Gastroesophageal sphincter (tissue), 4 donors: Measurements from ENCODE around the gene G6PC3. TPM values are rescaled to one million over a fixed set of nuclear protein-coding genes. Genes with fewer than 3 reads are reported as not detected.
A peak's percentile ranks its signal among the peaks of the same experiment; 100 is the strongest.

Experiments used
- ATAC-seq: fragments of 150-250 bp; one replicate; pipeline ENCODE4 v1.9.1; 2016; ENCODE audit warnings: mild to moderate bottlenecking, moderate library complexity
- H3K27ac ChIP-seq, 4 donors: fragments of 200-600 bp; sonication (generic) in 3 of 4; 1 replicate in 3 of 4; 2 replicates in 1 of 4; pipeline ENCODE4 v1.5.1; 2016 to 2019
- H3K27me3 ChIP-seq: fragments of 200-600 bp; sonication (generic); one replicate; pipeline ENCODE4 v1.5.1; 2019
- H3K36me3 ChIP-seq, 2 donors: fragments of 200-600 bp; sonication (generic); one replicate each; pipeline ENCODE4 v1.5.1; 2019; ENCODE audit warnings: control low read depth in 1 of 2
- H3K4me1 ChIP-seq, 3 donors: fragments of 200-600 bp; sonication (generic); 1 replicate in 2 of 3; 2 replicates in 1 of 3; pipeline ENCODE4 v1.5.1; 2016 to 2019; ENCODE audit warnings: control low read depth in 2 of 3
- H3K4me3 ChIP-seq, 2 donors: fragments of 200-600 bp; sonication (generic); one replicate each; pipeline ENCODE4 v1.5.1; 2019; ENCODE audit warnings: mild to moderate bottlenecking in 1 of 2, moderate library complexity in 1 of 2
- H3K9me3 ChIP-seq, 3 donors: fragments of 200-600 bp; sonication (generic); one replicate each; pipeline ENCODE4 v1.5.1; 2017 to 2019; ENCODE audit warnings: control low read depth in 2 of 3
- CTCF ChIP-seq, 4 experiments: fragments of 200-600 bp in 2 of 4; fragments of 450-650 bp in 2 of 4; sonication (generic) in 1 of 4; IDR thresholded peaks; one replicate each; pipeline ENCODE4 v1.5.1; 2017 to 2019; ENCODE audit warnings: antibody characterized with exemption in 4 of 4, mild to moderate bottlenecking in 2 of 4, moderate library complexity in 2 of 4
- EP300 ChIP-seq: sonication (generic); formaldehyde crosslinking; IDR thresholded peaks from one replicate; pipeline ENCODE4 v1.6.1; 2017; ENCODE audit warnings: antibody characterized with exemption, mild to moderate bottlenecking
- POLR2A ChIP-seq, 2 donors: fragments of 450-650 bp; IDR thresholded peaks; one replicate each; pipeline ENCODE4 v1.6.1; 2017; ENCODE audit warnings: antibody characterized with exemption in 2 of 2, mild to moderate bottlenecking in 2 of 2, moderate library complexity in 1 of 2
- POLR2AphosphoS5 ChIP-seq: sonication (generic); formaldehyde crosslinking; IDR thresholded peaks from one replicate; pipeline ENCODE4 v1.6.1; 2017; ENCODE audit warnings: antibody characterized with exemption
- WGBS, 2 donors: methylation state at CpG; one replicate each; pipeline ENCODE4 v1.1.5; 2018; ENCODE audit warnings: low coverage in 1 of 2; 5-methylcytosine and 5-hydroxymethylcytosine counted together
- total RNA-seq, 4 donors: library from RNA; depleted of rRNA; stranded (reverse); fragments of >200 nt; gene quantifications; one replicate each; pipeline ENCODE4 v1.1.0, GENCODE V29; 2016

G6PC3 gene
- total RNA-seq, 4 donors from 2014 or later = 22.1 to 27.5 (median 26.2) TPM

GRCh38 chr17:44074911-44075285, 4.4 kb downstream of the G6PC3 start:
- WGBS, 2 donors = 40 to 100% methylated on average over 1 to 3 of the region's 9 CpGs
- Histone ChIP-seq H3K27me3 (no peaks in the 10 kb centered on the region), H3K4me1 (peaks cover 3 to 50% (median 16%) of the 10 kb centered on the region in 3 donors), H3K4me3 (no peak overlapping the region), H3K9me3 (no peaks in the 10 kb centered on the region), H3K27ac (peak overlapping the region in 3 of 4 donors; percentile 1 to 34 (median 24)), H3K36me3 (peaks cover 0 to 68% of the 10 kb centered on the region in 2 donors)
- TF ChIP-seq EP300 (no peak), POLR2A (IDR thresholded peaks at IDR 0.05) (no peak), CTCF (IDR thresholded peaks at IDR 0.05) (no peak), POLR2AphosphoS5 (no peak)
- ATAC-seq = no peak

DNA sequence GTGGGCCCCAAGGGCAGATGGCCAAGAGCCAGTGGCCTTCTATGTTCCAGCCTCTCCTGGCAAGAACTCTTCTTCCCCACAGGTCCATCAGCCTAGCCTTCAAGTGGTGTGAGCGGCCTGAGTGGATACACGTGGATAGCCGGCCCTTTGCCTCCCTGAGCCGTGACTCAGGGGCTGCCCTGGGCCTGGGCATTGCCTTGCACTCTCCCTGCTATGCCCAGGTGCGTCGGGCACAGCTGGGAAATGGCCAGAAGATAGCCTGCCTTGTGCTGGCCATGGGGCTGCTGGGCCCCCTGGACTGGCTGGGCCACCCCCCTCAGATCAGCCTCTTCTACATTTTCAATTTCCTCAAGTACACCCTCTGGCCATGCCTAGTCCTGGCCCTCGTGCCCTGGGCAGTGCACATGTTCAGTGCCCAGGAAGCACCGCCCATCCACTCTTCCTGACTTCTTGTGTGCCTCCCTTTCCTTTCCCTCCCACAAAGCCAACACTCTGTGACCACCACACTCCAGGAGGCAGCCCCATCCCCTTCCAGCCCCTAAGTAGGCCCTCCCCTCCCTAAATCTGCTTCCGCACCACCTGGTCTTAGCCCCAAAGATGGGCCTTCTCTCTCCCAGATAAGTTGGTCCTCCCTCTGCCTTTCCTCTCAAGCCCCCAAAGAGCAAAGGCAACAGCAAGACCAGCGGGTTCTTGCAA, 5.2 kb downstream of the G6PC3 start:
- TF ChIP-seq POLR2AphosphoS5 (no peak), EP300 (no peak), CTCF (IDR thresholded peaks at IDR 0.05) (no peak), POLR2A (IDR thresholded peaks at IDR 0.05) (no peak)
- peaks cover 3 to 45% (median 14%) of the 10 kb centered on the region in 3 donors for H3K4me1 ChIP-seq
- ATAC-seq = no peak
- WGBS, 2 donors = 80 to 83% methylated on average over 1 to 4 of the region's 10 CpGs
- peak overlapping the region in 3 of 4 donors; percentile 24 to 27 (median 26) for H3K27ac ChIP-seq
- H3K9me3 ChIP-seq = no peaks in the 10 kb centered on the region
- peaks cover 0 to 76% of the 10 kb centered on the region in 2 donors for H3K36me3 ChIP-seq
- H3K27me3 ChIP-seq = no peaks in the 10 kb centered on the region
- no peak overlapping the region for H3K4me3 ChIP-seq

DNA sequence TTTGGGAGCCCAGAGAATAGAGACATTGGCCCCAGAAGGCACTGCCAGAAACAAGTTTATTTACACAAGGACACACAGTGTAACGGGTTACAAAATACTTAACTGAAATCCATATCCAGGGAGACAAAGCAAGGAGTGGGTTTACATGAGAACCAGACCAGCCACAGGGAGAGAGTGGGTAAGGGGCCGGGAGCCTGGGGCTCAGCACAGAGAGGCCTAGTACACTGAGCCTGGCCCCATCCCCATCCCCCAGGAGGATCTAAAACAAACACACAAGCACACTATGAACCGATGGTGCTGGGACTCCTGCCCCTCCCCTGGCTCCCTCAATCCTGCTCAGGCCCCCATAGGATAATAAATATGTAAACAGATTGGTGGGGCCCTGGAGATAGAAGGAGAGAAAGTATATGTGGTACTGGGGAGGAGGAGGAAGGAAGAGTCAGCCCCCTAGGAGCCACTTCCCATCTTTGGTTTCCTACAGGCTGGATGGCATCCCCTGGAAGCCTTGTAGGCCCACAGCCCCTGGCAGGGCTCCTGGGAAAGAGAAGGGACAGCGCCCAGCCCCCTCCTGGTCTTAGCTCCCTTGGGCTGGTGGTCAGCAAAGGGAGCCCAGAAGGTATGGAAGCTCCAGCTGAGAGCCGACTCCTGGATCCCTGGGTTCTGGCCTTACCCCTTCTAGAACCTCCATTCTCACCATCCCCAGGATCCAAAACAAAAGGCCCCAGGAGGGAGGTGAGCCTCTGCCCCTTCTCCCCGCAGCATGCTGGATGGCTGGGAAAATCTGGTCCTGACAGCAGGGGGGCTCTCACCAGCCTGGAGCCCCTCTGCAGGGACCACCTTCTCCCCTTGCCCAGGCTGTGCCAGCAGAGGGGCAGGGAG, 6.4 kb downstream of the G6PC3 start:
- 42 to 45% methylated on average over 3 to 4 of the region's 6 CpGs for WGBS, 2 donors
- peak overlapping the region in 2 of 4 donors; percentile 41 for H3K27ac ChIP-seq

DNA sequence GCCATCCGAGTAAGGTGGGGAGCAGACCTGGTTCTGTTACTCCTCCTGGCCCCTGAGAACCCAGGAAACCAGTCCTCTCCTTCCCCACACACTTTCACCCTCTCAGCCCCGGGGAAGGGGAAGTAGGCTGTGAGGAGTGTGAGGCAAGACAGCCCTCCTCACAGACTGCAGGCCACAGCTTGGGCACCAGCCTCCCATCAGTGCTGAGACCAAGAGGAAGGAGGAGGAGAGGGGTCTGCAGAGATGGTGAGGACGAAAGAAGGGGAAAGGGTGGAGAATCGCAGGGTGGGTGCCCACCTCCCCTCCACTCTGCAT, 7.0 kb downstream of the G6PC3 start:
- no peak for ATAC-seq
- H3K36me3 ChIP-seq = peaks cover 0 to 94% of the 10 kb centered on the region in 2 donors
- H3K4me1 ChIP-seq = peaks cover 0 to 33% (median 5%) of the 10 kb centered on the region in 3 donors
- no peaks in the 10 kb centered on the region for H3K27me3 ChIP-seq
- H3K4me3 ChIP-seq = no peak overlapping the region
- H3K9me3 ChIP-seq = no peaks in the 10 kb centered on the region
- peak overlapping the region in 2 of 4 donors; percentile 41 for H3K27ac ChIP-seq
- WGBS, 2 donors = 59% methylated on average over 3 of the region's 4 CpGs; no CpG with 5 or more reads in 1 of the 2 donors
- no peak for TF ChIP-seq EP300
- TF ChIP-seq CTCF (IDR thresholded peaks at IDR 0.05) = no peak
- TF ChIP-seq POLR2A (IDR thresholded peaks at IDR 0.05) = no peak
- no peak for TF ChIP-seq POLR2AphosphoS5

More for the DNA sequence above, 6.4 kb downstream of the G6PC3 start:
- peaks cover 0 to 88% of the 10 kb centered on the region in 2 donors for H3K36me3 ChIP-seq
- H3K27me3 ChIP-seq = no peaks in the 10 kb centered on the region
- no peaks in the 10 kb centered on the region for H3K9me3 ChIP-seq
- peaks cover 0 to 38% (median 7%) of the 10 kb centered on the region in 3 donors for H3K4me1 ChIP-seq
- no peak overlapping the region for H3K4me3 ChIP-seq
- no peak for ATAC-seq
- no peak for TF ChIP-seq POLR2A (IDR thresholded peaks at IDR 0.05)
- TF ChIP-seq POLR2AphosphoS5 = no peak
- no peak for TF ChIP-seq CTCF (IDR thresholded peaks at IDR 0.05)
- no peak for TF ChIP-seq EP300
